K562 (cell line): ENCODE measurements around the gene TTC31. TPM values are rescaled to one million over a fixed set of nuclear protein-coding genes. Genes with fewer than 3 reads are reported as not detected.

ENCODE experiments used
- polyA plus RNA-seq, 8 experiments: library from polyadenylated mRNA; depleted of rRNA in 4 of 8; stranded (reverse) in 5 of 8; unstranded in 3 of 8; fragments of >200 nt; fragmentation: Nextera tagmentation in 2 of 8; fragmentation: Illumina TruSeq in 1 of 8; extraction: Ambion mirVana in 2 of 8; extraction: Trizol in 1 of 8; gene quantifications; 2 replicates each; pipeline versions ENCODE4 v1.2.1 to v1.2.3, GENCODE V29; 2011 to 2014; ENCODE audit warnings: inconsistent platforms in 1 of 8, missing spikeins in 1 of 8
- total RNA-seq, 7 experiments: library from RNA; depleted of rRNA in 6 of 7; stranded (reverse); fragments of >200 nt in 6 of 7; fragmentation: Illumina TruSeq in 2 of 7; extraction: Trizol in 2 of 7; gene quantifications; 2 replicates each; pipeline versions ENCODE4 v1.2.1 to v1.2.3, GENCODE V29; 2011 to 2021; ENCODE audit warnings: low replicate concordance in 1 of 7

The TTC31 gene
- total and polyA plus RNA-seq, 9 of the 15 experiments (the other 6 are each of a cell fraction or from before 2014, with no cell fraction given), result 4.7 to 30.5 (median 15.9) TPM

Other genes with a start within 250 kb of the TTC31 start
Only the 7 nearest of the 20 such genes appear.
- 9.0 and 14.3 TPM in 2 replicates for gene INO80B, start 28.0 kb upstream of the TTC31 start, total RNA-seq (2014; rRNA removed)
- gene INO80B, start 28.0 kb upstream of the TTC31 start, total RNA-seq (2014; rRNA removed; fragmentation: Illumina TruSeq; extraction: Trizol), result 17.1 and 17.9 TPM in 2 replicates
- gene INO80B, start 28.0 kb upstream of the TTC31 start, total RNA-seq (2015; rRNA removed; fragmentation: Illumina TruSeq; extraction: Trizol), result 9.9 and 10.6 TPM in 2 replicates
- gene INO80B, start 28.0 kb upstream of the TTC31 start, total RNA-seq (2021), result 18.4 and 22.6 TPM in 2 replicates
- 5.9 and 8.9 TPM in 2 replicates for gene INO80B, start 28.0 kb upstream of the TTC31 start, polyA plus RNA-seq (2011; rRNA removed)
- gene INO80B, start 28.0 kb upstream of the TTC31 start, polyA plus RNA-seq (2014; fragmentation: Illumina TruSeq; extraction: Trizol), result 8.5 and 10.0 TPM in 2 replicates
- under 1 TPM; 0.41 to 0.66 TPM for gene INO80B, start 28.0 kb upstream of the TTC31 start, polyA plus RNA-seq (2014; fragmentation: Nextera tagmentation; extraction: Ambion mirVana)
- gene INO80B, start 28.0 kb upstream of the TTC31 start, polyA plus RNA-seq (2014; rRNA removed), result 11.0 and 11.5 TPM in 2 replicates
- gene WBP1, start 24.6 kb upstream of the TTC31 start, total RNA-seq (2014; rRNA removed), result 12.9 and 14.2 TPM in 2 replicates
- gene WBP1, start 24.6 kb upstream of the TTC31 start, total RNA-seq (2014; rRNA removed; fragmentation: Illumina TruSeq; extraction: Trizol), result 6.8 and 9.0 TPM in 2 replicates
- 10.3 TPM in 2 replicates for gene WBP1, start 24.6 kb upstream of the TTC31 start, total RNA-seq (2015; rRNA removed; fragmentation: Illumina TruSeq; extraction: Trizol)
- gene WBP1, start 24.6 kb upstream of the TTC31 start, total RNA-seq (2021), result 21.4 and 21.5 TPM in 2 replicates
- gene WBP1, start 24.6 kb upstream of the TTC31 start, polyA plus RNA-seq (2011; rRNA removed), result 19.9 and 21.9 TPM in 2 replicates
- 19.8 and 20.5 TPM in 2 replicates for gene WBP1, start 24.6 kb upstream of the TTC31 start, polyA plus RNA-seq (2014; fragmentation: Illumina TruSeq; extraction: Trizol)
- gene WBP1, start 24.6 kb upstream of the TTC31 start, polyA plus RNA-seq (2014; fragmentation: Nextera tagmentation; extraction: Ambion mirVana), result 1 to 10 TPM; 1.9 to 2.1 TPM
- gene WBP1, start 24.6 kb upstream of the TTC31 start, polyA plus RNA-seq (2014; rRNA removed), result 27.7 and 34.5 TPM in 2 replicates
- 44.5 and 51.0 TPM in 2 replicates for gene MOGS, start 17.7 kb upstream of the TTC31 start, total RNA-seq (2014; rRNA removed)
- gene MOGS, start 17.7 kb upstream of the TTC31 start, total RNA-seq (2014; rRNA removed; fragmentation: Illumina TruSeq; extraction: Trizol), result 22.2 and 29.4 TPM in 2 replicates
- 35.3 TPM in 2 replicates for gene MOGS, start 17.7 kb upstream of the TTC31 start, total RNA-seq (2015; rRNA removed; fragmentation: Illumina TruSeq; extraction: Trizol)
- 61.2 and 62.3 TPM in 2 replicates for gene MOGS, start 17.7 kb upstream of the TTC31 start, total RNA-seq (2021)
- gene MOGS, start 17.7 kb upstream of the TTC31 start, polyA plus RNA-seq (2011; rRNA removed), result 34.2 and 46.0 TPM in 2 replicates
- 47.1 and 49.4 TPM in 2 replicates for gene MOGS, start 17.7 kb upstream of the TTC31 start, polyA plus RNA-seq (2014; fragmentation: Illumina TruSeq; extraction: Trizol)
- 1 to 10 TPM; 1.6 to 3.5 TPM for gene MOGS, start 17.7 kb upstream of the TTC31 start, polyA plus RNA-seq (2014; fragmentation: Nextera tagmentation; extraction: Ambion mirVana)
- gene MOGS, start 17.7 kb upstream of the TTC31 start, polyA plus RNA-seq (2014; rRNA removed), result 49.3 and 52.5 TPM in 2 replicates
- 60.8 and 68.2 TPM in 2 replicates for gene MRPL53, start 10.4 kb upstream of the TTC31 start, total RNA-seq (2014; rRNA removed)
- gene MRPL53, start 10.4 kb upstream of the TTC31 start, total RNA-seq (2014; rRNA removed; fragmentation: Illumina TruSeq; extraction: Trizol), result 14.5 and 18.2 TPM in 2 replicates
- 45.7 and 46.4 TPM in 2 replicates for gene MRPL53, start 10.4 kb upstream of the TTC31 start, total RNA-seq (2015; rRNA removed; fragmentation: Illumina TruSeq; extraction: Trizol)
- 80.8 and 87.9 TPM in 2 replicates for gene MRPL53, start 10.4 kb upstream of the TTC31 start, total RNA-seq (2021)
- 15.1 and 20.0 TPM in 2 replicates for gene MRPL53, start 10.4 kb upstream of the TTC31 start, polyA plus RNA-seq (2011; rRNA removed)
- gene MRPL53, start 10.4 kb upstream of the TTC31 start, polyA plus RNA-seq (2014; fragmentation: Illumina TruSeq; extraction: Trizol), result 11.5 and 37.5 TPM in 2 replicates
- 10 to 100 TPM; 24.3 to 41.1 TPM for gene MRPL53, start 10.4 kb upstream of the TTC31 start, polyA plus RNA-seq (2014; fragmentation: Nextera tagmentation; extraction: Ambion mirVana)
- gene MRPL53, start 10.4 kb upstream of the TTC31 start, polyA plus RNA-seq (2014; rRNA removed), result 53.9 and 84.3 TPM in 2 replicates
- 11.1 and 12.9 TPM in 2 replicates for gene CCDC142, start 83 bp upstream of the TTC31 start, total RNA-seq (2014; rRNA removed)
- 5.9 and 7.2 TPM in 2 replicates for gene CCDC142, start 83 bp upstream of the TTC31 start, total RNA-seq (2014; rRNA removed; fragmentation: Illumina TruSeq; extraction: Trizol)
- 9.8 and 11.7 TPM in 2 replicates for gene CCDC142, start 83 bp upstream of the TTC31 start, total RNA-seq (2015; rRNA removed; fragmentation: Illumina TruSeq; extraction: Trizol)
- gene CCDC142, start 83 bp upstream of the TTC31 start, total RNA-seq (2021), result 9.3 and 11.1 TPM in 2 replicates
- gene CCDC142, start 83 bp upstream of the TTC31 start, polyA plus RNA-seq (2011; rRNA removed), result 3.4 and 3.7 TPM in 2 replicates
- 6.5 and 8.3 TPM in 2 replicates for gene CCDC142, start 83 bp upstream of the TTC31 start, polyA plus RNA-seq (2014; fragmentation: Illumina TruSeq; extraction: Trizol)
- gene CCDC142, start 83 bp upstream of the TTC31 start, polyA plus RNA-seq (2014; fragmentation: Nextera tagmentation; extraction: Ambion mirVana), result under 1 TPM; 0.55 to 0.58 TPM
- 7.8 and 12.7 TPM in 2 replicates for gene CCDC142, start 83 bp upstream of the TTC31 start, polyA plus RNA-seq (2014; rRNA removed)
- 3.1 and 3.7 TPM in 2 replicates for gene LBX2, start 16.5 kb downstream of the TTC31 start, total RNA-seq (2014; rRNA removed)
- 0.38 and 0.40 TPM in 2 replicates for gene LBX2, start 16.5 kb downstream of the TTC31 start, total RNA-seq (2014; rRNA removed; fragmentation: Illumina TruSeq; extraction: Trizol)
- gene LBX2, start 16.5 kb downstream of the TTC31 start, total RNA-seq (2015; rRNA removed; fragmentation: Illumina TruSeq; extraction: Trizol), result 2.5 and 2.6 TPM in 2 replicates
- 5.5 and 6.2 TPM in 2 replicates for gene LBX2, start 16.5 kb downstream of the TTC31 start, total RNA-seq (2021)
- 0.93 and 1.1 TPM in 2 replicates for gene LBX2, start 16.5 kb downstream of the TTC31 start, polyA plus RNA-seq (2011; rRNA removed)
- gene LBX2, start 16.5 kb downstream of the TTC31 start, polyA plus RNA-seq (2014; fragmentation: Illumina TruSeq; extraction: Trizol), result 1.00 and 1.5 TPM in 2 replicates
- under 1 TPM in 1 of 2 experiments, not detected in 1; 0.39 TPM for gene LBX2, start 16.5 kb downstream of the TTC31 start, polyA plus RNA-seq (2014; fragmentation: Nextera tagmentation; extraction: Ambion mirVana)
- 3.9 and 4.2 TPM in 2 replicates for gene LBX2, start 16.5 kb downstream of the TTC31 start, polyA plus RNA-seq (2014; rRNA removed)
- 20.3 and 28.5 TPM in 2 replicates for gene PCGF1, start 24.6 kb downstream of the TTC31 start, total RNA-seq (2014; rRNA removed)
- 22.5 and 25.1 TPM in 2 replicates for gene PCGF1, start 24.6 kb downstream of the TTC31 start, total RNA-seq (2014; rRNA removed; fragmentation: Illumina TruSeq; extraction: Trizol)
- 25.9 and 31.2 TPM in 2 replicates for gene PCGF1, start 24.6 kb downstream of the TTC31 start, total RNA-seq (2015; rRNA removed; fragmentation: Illumina TruSeq; extraction: Trizol)
- 27.3 and 33.6 TPM in 2 replicates for gene PCGF1, start 24.6 kb downstream of the TTC31 start, total RNA-seq (2021)
- 28.3 and 29.3 TPM in 2 replicates for gene PCGF1, start 24.6 kb downstream of the TTC31 start, polyA plus RNA-seq (2011; rRNA removed)
- gene PCGF1, start 24.6 kb downstream of the TTC31 start, polyA plus RNA-seq (2014; fragmentation: Illumina TruSeq; extraction: Trizol), result 31.9 and 34.8 TPM in 2 replicates
- 10 to 100 TPM; 45.3 to 45.7 TPM for gene PCGF1, start 24.6 kb downstream of the TTC31 start, polyA plus RNA-seq (2014; fragmentation: Nextera tagmentation; extraction: Ambion mirVana)
- gene PCGF1, start 24.6 kb downstream of the TTC31 start, polyA plus RNA-seq (2014; rRNA removed), result 26.1 and 26.3 TPM in 2 replicates